Large intestine (tissue), 3 donors: Measurements from ENCODE around the gene ITGAV. TPM values are rescaled to one million over a fixed set of nuclear protein-coding genes. Genes with fewer than 3 reads are reported as not detected.

Experiments used
- DNase-seq, 2 donors: peaks; one replicate each; pipeline versions ENCODE4 v3.0.0 to v3.0.0-alpha.2; 2013
- H3K27ac ChIP-seq: one replicate; pipeline ENCODE4 v1.5.1; 2013; ENCODE audit warnings: low read length
- H3K27me3 ChIP-seq: 2 replicates; pipeline ENCODE4 v1.6.1; 2013; ENCODE audit warnings: low read length; ENCODE audit not compliant: control insufficient read depth, insufficient read depth
- H3K36me3 ChIP-seq: 2 replicates; pipeline ENCODE4 v1.6.1; 2013; ENCODE audit warnings: low read length; ENCODE audit not compliant: control insufficient read depth, insufficient read depth
- H3K4me1 ChIP-seq: one replicate; pipeline ENCODE4 v1.6.1; 2013; ENCODE audit warnings: low read length; ENCODE audit not compliant: control insufficient read depth, insufficient read depth
- H3K4me3 ChIP-seq: one replicate; pipeline ENCODE4 v1.5.1; 2013; ENCODE audit warnings: low read length
- H3K9me3 ChIP-seq: one replicate; pipeline ENCODE4 v1.6.1; 2013; ENCODE audit warnings: mild to moderate bottlenecking, low read depth, low read length, moderate library complexity; ENCODE audit not compliant: control insufficient read depth
- WGBS: methylation state at CpG from one replicate; pipeline ENCODE4 v1.1.5; 2013; ENCODE audit warnings: low lambda C conversion rate; ENCODE audit not compliant: insufficient coverage; 5-methylcytosine and 5-hydroxymethylcytosine counted together
- polyA plus RNA-seq: library from polyadenylated mRNA; unstranded; fragments of 120-200 nt; gene quantifications from one replicate; pipeline ENCODE4 v1.2.1, GENCODE V29; 2013

ITGAV gene
- polyA plus RNA-seq, 1 donor, result 46.4 TPM

GRCh38 chr2:186713691-186714090 is 123.8 kb downstream of the ITGAV start:
- H3K27ac ChIP-seq, result no peak overlapping the region
- H3K4me1 ChIP-seq, result no peaks in the 10 kb centered on the region
- H3K27me3 ChIP-seq, result no peaks in the 10 kb centered on the region
- no peaks in the 10 kb centered on the region for H3K9me3 ChIP-seq
- no peaks in the 10 kb centered on the region for H3K36me3 ChIP-seq
- DNase-seq, result no peak
- WGBS, result 90% methylated on average over 1 of the region's 1 CpG
- H3K4me3 ChIP-seq, result no peak overlapping the region

DNA sequence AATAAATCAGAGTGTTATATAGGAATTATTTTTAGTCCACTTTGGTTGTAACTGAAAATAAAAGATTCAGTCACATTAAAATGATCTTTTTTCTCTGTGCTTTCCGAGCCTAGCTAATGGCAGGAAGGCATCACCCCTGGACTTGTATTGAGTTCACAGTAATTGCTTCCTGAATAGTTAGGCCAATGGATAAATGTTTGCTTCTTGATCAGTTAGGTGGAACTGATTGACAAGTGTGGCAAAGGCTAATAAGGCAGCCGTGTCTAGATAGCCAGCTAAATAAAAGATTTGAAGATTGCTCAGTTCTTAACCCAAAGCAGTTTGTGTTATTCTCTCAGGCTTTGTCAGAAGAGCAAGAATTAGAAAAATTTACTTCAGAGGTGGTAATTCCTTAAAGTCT is 124.8 kb downstream of the ITGAV start:
- no peaks in the 10 kb centered on the region for H3K27me3 ChIP-seq
- H3K27ac ChIP-seq, result no peak overlapping the region
- no peak for DNase-seq
- no peaks in the 10 kb centered on the region for H3K9me3 ChIP-seq
- H3K4me3 ChIP-seq, result no peak overlapping the region
- no peaks in the 10 kb centered on the region for H3K4me1 ChIP-seq
- WGBS, result 67% methylated on average over 1 of the region's 2 CpGs
- H3K36me3 ChIP-seq, result no peaks in the 10 kb centered on the region

DNA sequence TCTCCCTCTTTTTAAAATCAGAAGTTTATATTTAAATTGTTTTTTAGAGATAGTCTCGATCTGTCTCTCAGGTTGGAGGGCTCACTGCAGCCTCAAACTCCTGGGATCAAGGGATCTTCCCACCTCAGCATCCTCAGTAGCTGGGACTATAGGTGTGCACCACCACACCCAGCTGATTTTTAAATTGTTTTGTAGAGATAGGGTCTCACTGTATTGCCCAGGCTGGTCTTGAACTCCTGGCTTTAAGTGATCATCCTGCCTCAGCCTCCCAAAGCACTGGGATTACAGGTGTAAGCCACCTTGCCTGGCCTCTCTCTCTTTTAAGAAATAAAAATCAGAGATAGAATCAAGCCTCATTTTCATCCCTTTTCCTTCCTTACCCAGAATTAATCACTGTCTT is 126.1 kb downstream of the ITGAV start:
- no CpG with 5 or more reads among the region's 1 CpG for WGBS
- Histone ChIP-seq H3K27ac (no peak overlapping the region), H3K4me3 (no peak overlapping the region), H3K27me3 (no peaks in the 10 kb centered on the region), H3K36me3 (no peaks in the 10 kb centered on the region), H3K9me3 (no peaks in the 10 kb centered on the region), H3K4me1 (no peaks in the 10 kb centered on the region)
- no peak for DNase-seq

- Histone ChIP-seq H3K4me3 (no peak overlapping the region), H3K27ac (no peak overlapping the region), H3K4me1 (no peaks in the 10 kb centered on the region), H3K27me3 (no peaks in the 10 kb centered on the region), H3K36me3 (no peaks in the 10 kb centered on the region), H3K9me3 (no peaks in the 10 kb centered on the region)
- no peak for DNase-seq
- no CpG with 5 or more reads among the region's 2 CpGs for WGBS
These were observed 127.0 kb downstream of the ITGAV start for GRCh38 chr2:186716899-186717298.

- WGBS, result no CpG with 5 or more reads among the region's 3 CpGs
- H3K4me1 ChIP-seq, result no peaks in the 10 kb centered on the region
- H3K9me3 ChIP-seq, result no peaks in the 10 kb centered on the region
- DNase-seq, result no peak
- H3K36me3 ChIP-seq, result no peaks in the 10 kb centered on the region
- no peaks in the 10 kb centered on the region for H3K27me3 ChIP-seq
- no peak overlapping the region for H3K27ac ChIP-seq
- H3K4me3 ChIP-seq, result no peak overlapping the region
These were observed 127.6 kb downstream of the ITGAV start for GRCh38 chr2:186717320-186718007.

GRCh38 chr2:186718122-186718521 is 128.3 kb downstream of the ITGAV start:
- no peak overlapping the region for H3K4me3 ChIP-seq
- WGBS, result 90% methylated on average over 1 of the region's 3 CpGs
- no peaks in the 10 kb centered on the region for H3K27me3 ChIP-seq

GRCh38 chr2:186718903-186719302 is 129.0 kb downstream of the ITGAV start:
- no peaks in the 10 kb centered on the region for H3K4me1 ChIP-seq
- DNase-seq, result no peak
- H3K9me3 ChIP-seq, result no peaks in the 10 kb centered on the region
- no peak overlapping the region for H3K4me3 ChIP-seq
- H3K27me3 ChIP-seq, result no peaks in the 10 kb centered on the region
- 67% methylated on average over 4 of the region's 4 CpGs for WGBS
- H3K36me3 ChIP-seq, result no peaks in the 10 kb centered on the region
- H3K27ac ChIP-seq, result no peak overlapping the region

More at GRCh38 chr2:186718122-186718521, 128.3 kb downstream of the ITGAV start:
- DNase-seq, result no peak
- Histone ChIP-seq H3K36me3 (no peaks in the 10 kb centered on the region), H3K27ac (no peak overlapping the region), H3K4me1 (no peaks in the 10 kb centered on the region), H3K9me3 (no peaks in the 10 kb centered on the region)

DNA sequence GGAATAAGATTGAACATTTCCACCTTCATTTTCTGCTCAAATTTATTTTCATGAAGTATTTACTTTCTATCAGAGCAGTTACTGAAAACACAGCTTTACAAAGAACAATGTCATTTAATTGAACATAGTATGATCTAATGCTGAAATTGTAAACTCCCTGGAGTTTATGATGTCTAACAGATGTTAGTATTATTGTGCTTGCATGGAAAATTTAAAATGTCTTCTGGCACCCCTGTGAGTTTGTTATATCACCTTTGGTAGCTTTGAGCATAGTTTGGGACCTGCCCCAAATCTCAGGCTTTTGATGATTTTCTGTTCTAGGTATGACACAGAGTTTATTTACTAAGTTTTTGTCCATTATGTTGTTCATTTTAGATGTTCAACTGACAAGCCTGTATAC is 132.1 kb downstream of the ITGAV start:
- DNase-seq, result no peak
- Histone ChIP-seq H3K36me3 (no peaks in the 10 kb centered on the region), H3K4me3 (no peak overlapping the region)

DNA sequence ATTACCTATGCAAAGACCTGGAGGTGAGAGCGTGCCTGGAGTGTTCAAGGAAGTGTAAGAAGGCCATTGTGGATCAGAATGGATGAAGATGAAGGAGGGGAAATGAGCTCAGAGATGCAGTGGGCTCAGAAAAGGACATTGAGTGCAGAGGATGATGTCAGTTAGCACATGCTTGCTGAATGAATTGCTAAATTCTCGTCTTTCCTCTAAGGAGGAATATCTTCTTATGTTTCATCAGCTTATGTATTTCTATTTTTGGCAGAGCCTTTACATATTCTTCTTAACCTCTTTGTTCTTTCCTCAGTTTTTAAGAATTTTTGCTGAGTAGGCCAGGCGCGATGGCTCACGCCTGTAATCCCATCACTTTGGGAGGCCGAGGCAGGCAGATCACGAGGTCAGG is 134.9 kb downstream of the ITGAV start:
- no peaks in the 10 kb centered on the region for H3K9me3 ChIP-seq
- H3K36me3 ChIP-seq, result no peaks in the 10 kb centered on the region
- WGBS, result 100% methylated on average over 1 of the region's 7 CpGs
- H3K27me3 ChIP-seq, result no peaks in the 10 kb centered on the region
- H3K4me1 ChIP-seq, result no peaks in the 10 kb centered on the region
- H3K4me3 ChIP-seq, result no peak overlapping the region
- DNase-seq, result no peak
- H3K27ac ChIP-seq, result no peak overlapping the region

More for the DNA sequence above, 132.1 kb downstream of the ITGAV start:
- Histone ChIP-seq H3K27ac (no peak overlapping the region), H3K9me3 (no peaks in the 10 kb centered on the region), H3K4me1 (no peaks in the 10 kb centered on the region), H3K27me3 (no peaks in the 10 kb centered on the region)

GRCh38 chr2:186725783-186726182 is 135.9 kb downstream of the ITGAV start:
- no peak overlapping the region for H3K4me3 ChIP-seq
- H3K4me1 ChIP-seq, result no peaks in the 10 kb centered on the region
- no peak for DNase-seq
- no peaks in the 10 kb centered on the region for H3K9me3 ChIP-seq
- no CpG with 5 or more reads among the region's 1 CpG for WGBS
- no peak overlapping the region for H3K27ac ChIP-seq
- H3K27me3 ChIP-seq, result no peaks in the 10 kb centered on the region
- H3K36me3 ChIP-seq, result no peaks in the 10 kb centered on the region

- WGBS, result 94% methylated on average over 2 of the region's 3 CpGs
- no peak for DNase-seq
- Histone ChIP-seq H3K27ac (no peak overlapping the region), H3K4me3 (no peak overlapping the region), H3K27me3 (no peaks in the 10 kb centered on the region), H3K9me3 (no peaks in the 10 kb centered on the region), H3K36me3 (no peaks in the 10 kb centered on the region), H3K4me1 (no peaks in the 10 kb centered on the region)
These were observed 137.1 kb downstream of the ITGAV start for GRCh38 chr2:186726938-186727337.
